ENCODE data around the gene GKN1.
"Not testable (repeated sequence)": the region's sequence is repeated elsewhere in the genome, so short reads cannot be mapped to it uniquely, and the experiment has no call there.

Gene GKN1, protein sequence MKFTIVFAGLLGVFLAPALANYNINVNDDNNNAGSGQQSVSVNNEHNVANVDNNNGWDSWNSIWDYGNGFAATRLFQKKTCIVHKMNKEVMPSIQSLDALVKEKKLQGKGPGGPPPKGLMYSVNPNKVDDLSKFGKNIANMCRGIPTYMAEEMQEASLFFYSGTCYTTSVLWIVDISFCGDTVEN

DNA sequence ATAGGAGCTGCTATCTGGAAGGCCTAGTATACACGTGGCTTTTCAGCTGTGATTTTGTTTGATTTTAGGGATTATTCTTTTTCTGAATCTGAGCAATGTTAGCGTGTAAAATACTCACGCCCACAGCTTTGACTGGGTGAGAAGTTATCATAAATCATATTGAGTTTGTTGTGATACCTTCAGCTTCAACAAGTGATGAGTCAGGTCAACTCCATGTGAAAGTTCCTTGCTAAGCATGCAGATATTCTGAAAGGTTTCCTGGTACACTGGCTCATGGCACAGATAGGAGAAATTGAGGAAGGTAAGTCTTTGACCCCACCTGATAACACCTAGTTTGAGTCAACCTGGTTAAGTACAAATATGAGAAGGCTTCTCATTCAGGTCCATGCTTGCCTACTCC lies at the start of gene GKN1:
Gene GKN1 (plus strand): TSS at position 386 of the 400 bp plus-strand sequence. CDS start 42 bp downstream, outside the sequence.
- no peak for DNase-seq

GRCh38 chr2:68925295-68925896 lies 49.0 kb upstream of the GKN1 start:
- no peak for DNase-seq

GRCh38 chr2:68926796-68927195 lies 47.6 kb upstream of the GKN1 start:
- DNase-seq = no peak

GRCh38 chr2:68931149-68931711 lies 43.2 kb upstream of the GKN1 start:
- no peak for DNase-seq

DNA sequence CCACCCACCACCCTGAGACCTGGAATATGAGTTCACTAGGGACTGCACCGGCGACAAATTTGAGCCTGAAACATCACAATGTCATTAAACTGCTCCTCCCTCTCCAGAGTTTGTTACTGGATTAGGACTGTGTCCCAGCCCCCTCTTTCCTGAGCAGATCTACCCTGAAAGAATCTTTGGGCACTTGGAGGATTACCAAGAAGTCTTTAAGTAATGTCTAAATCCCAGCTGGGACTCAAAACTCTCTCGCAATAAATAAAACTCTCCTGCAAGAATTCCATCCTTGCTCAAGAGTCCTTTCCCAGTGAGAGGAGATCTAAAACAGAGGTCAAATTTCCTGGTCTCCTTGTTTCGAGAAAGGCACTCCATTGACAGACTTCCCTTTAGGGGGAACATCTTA lies 42.6 kb upstream of the GKN1 start:
- DNase-seq = no peak

GRCh38 chr2:68932402-68932801 lies 42.0 kb upstream of the GKN1 start:
- DNase-seq = no peak

DNA sequence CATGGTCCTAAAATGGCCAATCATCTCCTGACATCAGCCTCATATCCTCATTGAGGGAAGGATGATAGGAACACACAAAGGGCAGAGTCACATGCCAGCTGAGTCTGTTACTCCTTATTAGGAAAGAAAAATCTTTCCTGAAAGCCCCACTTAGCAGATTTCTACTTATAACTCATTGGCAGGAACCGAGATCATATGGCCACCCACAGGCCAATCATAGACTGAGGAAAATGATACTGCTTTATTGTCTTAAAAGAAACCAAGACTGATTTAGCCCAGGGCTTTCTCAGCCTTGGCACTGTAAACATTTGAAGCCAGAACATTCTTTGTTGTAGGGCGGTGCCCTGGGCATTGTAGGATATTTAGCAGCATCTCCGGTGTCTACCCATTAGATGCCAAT lies 40.4 kb upstream of the GKN1 start:
- DNase-seq = no peak

DNA sequence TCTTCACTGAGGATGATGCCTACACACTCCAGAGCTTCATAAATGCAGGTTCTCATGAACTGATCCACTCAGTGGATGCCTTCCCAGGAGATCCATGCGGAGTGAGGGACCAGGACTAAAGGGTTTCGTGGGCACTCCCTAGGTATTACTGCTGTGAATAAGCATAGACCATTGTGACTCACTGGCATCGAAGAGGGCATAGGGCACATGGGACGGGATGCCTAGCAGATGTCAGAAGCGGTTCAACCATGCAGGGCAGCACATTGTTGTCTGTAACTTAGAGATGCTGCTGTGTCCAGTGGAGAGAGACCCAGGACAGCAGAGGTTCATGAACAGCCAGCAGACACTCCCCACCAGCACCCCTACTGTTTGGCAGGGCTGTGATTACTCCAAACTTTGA lies 39.0 kb upstream of the GKN1 start:
- DNase-seq = no peak

- no peak for DNase-seq
These were observed 38.0 kb upstream of the GKN1 start for GRCh38 chr2:68936427-68936826.

DNA sequence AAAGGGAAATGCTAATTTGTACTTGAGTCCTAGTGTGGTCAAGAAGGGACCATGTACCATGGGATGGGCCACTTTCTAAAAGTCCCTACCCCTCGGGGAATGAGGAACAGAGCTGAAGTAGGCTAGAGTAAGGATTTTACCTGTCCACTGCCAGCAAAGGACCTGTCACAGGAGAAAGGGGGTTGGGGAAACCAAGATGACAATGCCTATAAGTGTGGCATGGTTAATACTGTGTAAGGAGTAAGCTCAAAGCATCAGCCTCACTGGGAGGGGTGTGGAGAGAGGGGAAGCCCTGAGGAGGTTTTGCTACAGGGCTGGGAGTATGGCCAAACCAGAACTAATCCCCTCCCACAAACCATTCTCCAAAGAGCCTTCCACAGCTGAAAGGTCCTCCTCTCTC lies 37.5 kb upstream of the GKN1 start:
- no peak for DNase-seq

GRCh38 chr2:68937346-68938055 lies 36.9 kb upstream of the GKN1 start:
- DNase-seq = no peak

- DNase-seq = no peak
These were observed 35.5 kb upstream of the GKN1 start for GRCh38 chr2:68938938-68939337.

DNA sequence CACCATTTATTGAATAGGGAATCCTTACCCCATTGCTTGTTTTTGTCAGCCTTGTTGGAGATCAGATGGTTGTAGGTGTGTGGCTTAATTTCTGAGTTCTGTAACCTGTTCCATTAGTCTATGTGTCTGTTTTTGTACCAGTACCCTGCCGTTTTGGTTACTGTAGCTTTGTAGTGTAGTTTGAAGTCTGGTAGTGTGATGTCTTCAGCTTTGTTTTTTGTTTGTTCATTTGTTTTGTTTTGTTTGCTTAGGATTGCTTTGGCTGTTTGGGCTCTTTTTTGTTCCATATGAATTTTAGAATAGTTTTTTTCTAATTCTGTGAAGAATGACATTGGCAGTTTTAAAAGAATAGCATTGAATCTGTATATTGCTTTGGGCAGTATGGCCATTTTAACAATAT lies 34.5 kb upstream of the GKN1 start:
- DNase-seq = no peak

- DNase-seq = no peak
These were observed 34.1 kb upstream of the GKN1 start for GRCh38 chr2:68940369-68940768.

- DNase-seq = no peak
These were observed 31.6 kb upstream of the GKN1 start for GRCh38 chr2:68942827-68943226.

- peak; percentile 3 for DNase-seq
These were observed 30.6 kb upstream of the GKN1 start for GRCh38 chr2:68943581-68944568.

GRCh38 chr2:68946117-68946516 lies 28.3 kb upstream of the GKN1 start:
- peak; percentile 81 for DNase-seq

DNA sequence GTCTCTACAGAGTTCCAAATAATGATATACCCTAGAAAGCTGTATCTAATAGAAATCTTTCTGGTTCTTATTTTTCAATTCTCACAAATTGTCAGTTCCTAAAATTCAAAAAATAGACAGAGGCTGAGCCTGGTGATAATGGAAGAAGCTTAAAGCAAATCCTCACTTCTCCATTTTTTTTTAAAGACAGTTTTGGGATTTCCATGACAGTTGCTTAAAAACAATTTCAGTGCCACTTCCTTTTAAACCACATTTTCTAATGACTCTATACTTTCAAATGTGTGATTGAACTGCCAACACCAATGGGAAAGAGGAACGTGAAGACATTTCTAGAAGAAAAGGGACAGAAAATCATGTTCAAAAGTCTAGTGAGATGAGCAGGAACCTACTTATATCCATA lies 25.7 kb upstream of the GKN1 start:
- DNase-seq = no peak

DNA sequence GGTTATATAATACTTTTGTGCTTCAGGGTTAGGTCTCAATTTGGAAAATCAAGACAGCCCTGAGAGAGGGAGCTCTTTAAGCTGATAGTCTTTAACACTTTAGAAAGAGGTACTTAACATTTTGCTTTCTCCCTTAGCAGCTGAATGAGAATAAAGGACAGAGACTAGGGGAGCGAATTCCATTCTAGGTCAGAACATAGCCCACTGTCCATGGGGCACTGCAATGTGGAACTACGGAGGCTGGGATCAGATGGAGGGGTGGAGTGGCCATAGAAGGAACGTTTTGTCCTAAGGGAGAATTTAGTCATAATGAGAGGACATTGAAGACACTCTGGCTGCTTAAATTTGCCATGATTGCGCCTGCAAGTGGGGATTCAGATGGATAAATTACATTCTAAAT lies 22.5 kb upstream of the GKN1 start:
- DNase-seq = no peak

- no peak for DNase-seq
These were observed 21.4 kb upstream of the GKN1 start, which contains the start of gene GKN2 for GRCh38 chr2:68952887-68953521. Gene GKN2, minus strand, starts transcription at chr2:68952893. Its CDS starts 32 bp downstream, at chr2:68952861.

DNA sequence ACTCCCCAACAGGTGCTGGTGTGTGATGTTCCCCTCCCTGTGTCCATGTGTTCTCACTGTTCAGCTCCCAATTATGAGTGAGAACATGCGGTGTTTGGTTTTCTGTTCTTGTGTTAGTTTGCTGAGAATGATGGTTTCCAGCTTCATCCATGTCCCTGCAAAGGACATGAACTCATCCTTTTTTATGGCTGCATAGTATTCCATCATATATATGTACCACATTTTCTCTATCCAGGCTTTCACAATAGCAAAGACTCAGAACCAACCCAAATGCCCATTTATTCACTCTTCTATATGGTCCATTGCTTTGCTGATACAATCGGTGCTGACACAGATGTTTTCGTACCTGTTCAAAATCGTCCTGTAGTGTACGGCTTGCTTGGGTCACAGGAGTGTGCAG lies 19.0 kb upstream of the GKN1 start:
- not testable (repeated sequence) for DNase-seq

DNA sequence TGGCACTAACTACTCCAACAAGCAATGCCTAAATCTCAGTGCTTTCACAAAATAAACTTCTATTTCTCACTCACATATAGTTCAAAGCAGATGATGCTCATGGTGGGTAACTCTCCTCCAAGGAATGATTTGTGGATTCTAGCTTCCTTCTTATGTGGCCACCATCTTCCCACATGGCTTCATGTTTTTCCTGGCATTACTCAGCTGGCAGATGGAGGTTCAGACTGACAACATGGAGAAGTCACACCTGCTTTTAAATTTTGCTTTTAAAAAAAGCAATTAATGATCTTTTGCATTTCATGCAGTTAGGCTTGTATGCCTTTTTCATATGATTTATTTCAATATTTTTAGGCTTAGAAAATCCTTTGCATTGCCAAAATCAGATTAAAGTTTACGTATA lies 15.4 kb upstream of the GKN1 start:
- DNase-seq = no peak

Measured in NCI-H2081 treated with DMSO at 0.1 percent for 48 hours (cell line).